Mucosa of gallbladder (tissue), 1 donor: ENCODE results near the gene WASF2. TPM values are rescaled to one million over a fixed set of nuclear protein-coding genes. Genes with fewer than 3 reads are reported as not detected.

ENCODE experiments used
- DNase-seq: peaks from one replicate; pipeline ENCODE4 v3.0.0-alpha.2; 2020; ENCODE audit warnings: low spot score
- total RNA-seq: library from RNA; stranded (reverse); gene quantifications from one replicate; pipeline ENCODE4 v1.2.1, GENCODE V29; 2021
- donor health status: DM: no; HTN: no; CAD: no.

Gene WASF2
- total RNA-seq, 1 donor from 2014 or later, result 124 TPM

DNA sequence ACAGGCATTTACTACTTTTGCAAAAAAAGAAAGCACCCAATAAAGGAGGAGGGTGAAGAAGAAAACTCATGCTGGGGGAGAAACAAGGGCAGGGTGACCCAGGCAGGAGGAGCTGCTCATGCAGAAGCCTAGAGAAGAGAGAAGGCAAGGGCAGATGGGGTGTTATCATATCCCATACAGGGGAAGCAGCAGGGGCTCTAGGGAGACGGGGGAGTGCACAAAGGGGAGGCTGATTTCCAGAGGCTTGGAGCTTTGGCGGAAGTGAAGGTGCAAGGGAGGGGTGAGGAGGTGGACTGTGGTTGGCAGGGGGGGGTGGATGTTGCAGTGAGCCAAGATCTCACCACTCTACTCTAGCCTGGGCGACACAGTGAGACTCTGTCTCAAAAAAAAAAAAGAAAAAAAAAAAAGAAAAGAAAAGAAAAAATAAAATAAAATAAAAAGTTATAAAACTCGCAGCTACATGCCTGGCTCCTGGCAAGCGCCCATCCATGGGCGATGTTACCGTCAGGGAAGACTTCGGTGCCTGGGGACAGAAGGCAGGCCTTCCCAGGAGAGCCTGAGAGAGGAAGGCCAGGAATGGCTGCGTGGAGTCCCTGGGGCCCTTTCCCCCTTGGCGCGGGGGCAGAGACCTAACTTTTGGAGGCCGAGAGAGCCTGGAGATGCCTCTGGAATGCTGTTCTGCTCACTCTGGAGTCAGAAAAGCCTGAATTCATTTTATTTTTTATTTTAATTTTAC lies 112.0 kb downstream of the WASF2 start:
- DNase-seq, result no peak

DNA sequence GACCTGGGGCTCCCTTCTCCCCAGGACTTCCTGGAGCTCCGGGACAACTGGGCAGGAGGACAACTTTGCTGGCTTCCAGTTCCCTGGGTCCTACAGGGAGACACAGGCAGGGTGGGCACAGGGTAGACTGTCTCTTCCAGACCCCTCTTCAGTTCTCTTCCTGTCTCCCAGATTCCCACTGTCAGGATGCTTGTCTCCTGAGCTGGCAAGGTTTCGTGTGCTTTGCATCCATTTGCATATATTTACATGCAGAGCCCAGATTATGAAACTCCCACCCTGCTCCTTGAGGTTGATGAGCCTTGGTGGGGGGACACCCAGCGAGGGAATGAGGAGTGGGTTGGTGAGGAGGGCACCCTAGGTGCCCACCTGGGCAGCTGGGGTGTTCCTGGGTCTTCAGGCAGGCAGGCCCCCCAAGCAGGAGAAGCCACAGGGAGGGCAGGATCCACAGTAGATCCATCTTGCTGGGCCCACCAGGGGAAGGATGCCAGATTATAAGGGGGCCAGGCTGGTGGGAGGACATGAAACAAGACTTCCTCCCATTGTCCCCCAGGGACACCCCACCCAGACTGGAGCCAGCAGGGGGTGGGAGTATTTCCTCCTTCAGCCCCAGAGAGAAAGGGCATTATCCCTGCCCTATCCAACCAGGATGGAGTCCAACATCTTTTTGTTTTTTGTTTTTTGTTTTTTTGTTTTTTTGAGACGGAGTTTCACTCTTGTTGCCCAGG lies 115.4 kb downstream of the WASF2 start, which contains the start of gene FCN3:
TSS of gene FCN3 (minus strand) at position 463 of the 725 bp plus-strand sequence. CDS start at position 457, 6 bp downstream.
- DNase-seq, result no peak

DNA sequence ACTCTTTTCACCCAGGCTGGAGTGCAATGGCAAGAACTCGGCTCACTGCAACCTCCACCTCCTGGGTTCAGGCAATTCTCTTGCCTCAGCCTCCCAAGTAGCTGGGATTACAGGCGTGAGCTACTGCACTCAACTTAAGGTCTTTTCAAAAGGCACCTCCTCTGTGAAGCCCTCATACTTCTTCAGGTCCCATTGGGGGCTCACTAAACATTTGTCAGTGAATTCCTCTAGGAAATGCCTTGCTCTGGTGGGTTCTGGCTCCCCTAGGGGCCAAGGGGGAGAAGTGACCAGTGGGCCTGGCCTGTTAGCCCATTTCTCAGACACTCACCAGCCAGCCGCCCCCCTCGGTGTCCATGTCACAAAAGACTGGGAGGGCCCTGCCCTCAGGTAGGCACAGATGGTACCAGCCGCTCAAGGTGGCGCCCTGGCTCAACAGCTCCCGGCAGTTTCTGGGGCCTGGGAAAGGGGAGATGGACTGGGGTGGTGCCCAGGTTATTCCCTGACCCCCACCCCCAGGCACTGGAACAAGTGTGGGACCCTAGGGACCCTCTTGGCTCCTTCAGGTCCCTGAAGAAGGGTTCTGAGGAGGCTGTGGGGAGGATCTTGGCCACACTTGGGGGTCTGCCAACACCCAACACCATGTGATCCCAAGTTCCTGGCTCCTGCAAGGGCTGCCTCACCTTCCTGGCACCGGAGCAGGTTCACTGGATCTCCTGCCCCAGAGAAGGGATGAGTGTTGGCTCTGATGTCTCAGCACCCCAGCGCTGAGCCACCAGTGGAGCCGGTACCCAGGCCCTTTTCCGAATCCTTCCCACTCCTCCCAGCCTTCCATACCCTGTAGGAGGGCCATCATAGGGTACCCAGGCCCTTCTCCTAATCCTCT lies 116.9 kb downstream of the WASF2 start:
- DNase-seq, result no peak

DNA sequence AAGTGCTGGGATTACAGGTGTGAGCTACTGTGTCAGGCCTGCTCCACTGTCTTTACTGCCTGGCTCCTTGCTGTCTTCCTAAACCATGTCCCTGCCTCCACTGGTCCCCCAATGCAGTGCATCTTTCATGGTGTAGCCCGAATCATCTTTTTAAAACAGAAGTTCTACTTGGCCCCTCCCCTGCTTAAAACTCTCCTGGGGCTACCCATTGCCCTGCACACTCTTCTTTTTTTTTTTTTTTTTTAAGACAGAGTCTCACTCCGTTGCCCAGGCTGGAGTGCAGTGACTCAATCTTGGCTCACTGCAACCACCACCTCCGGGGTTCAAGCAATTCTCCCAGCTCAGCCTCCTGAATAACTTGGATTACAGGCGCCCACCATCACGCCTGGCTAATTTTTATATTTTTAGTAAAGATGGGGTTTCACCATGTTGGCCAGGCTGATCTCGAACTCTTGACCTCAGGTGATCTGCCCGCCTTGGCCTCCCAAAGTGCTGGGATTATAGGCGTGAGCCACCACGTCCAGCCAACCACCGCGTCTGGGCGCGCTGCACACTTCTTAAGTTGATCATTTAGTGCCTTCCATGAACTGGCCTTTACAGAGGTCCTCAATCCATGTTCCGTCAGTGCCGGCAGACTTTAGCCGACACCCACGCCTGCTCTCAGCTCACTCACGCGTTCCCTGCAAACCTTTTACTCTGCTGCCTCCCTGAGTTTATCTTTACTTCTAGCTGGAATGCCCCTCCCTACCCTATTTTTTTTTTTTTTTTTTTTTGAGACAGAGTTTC lies 117.8 kb downstream of the WASF2 start:
- no peak for DNase-seq

DNA sequence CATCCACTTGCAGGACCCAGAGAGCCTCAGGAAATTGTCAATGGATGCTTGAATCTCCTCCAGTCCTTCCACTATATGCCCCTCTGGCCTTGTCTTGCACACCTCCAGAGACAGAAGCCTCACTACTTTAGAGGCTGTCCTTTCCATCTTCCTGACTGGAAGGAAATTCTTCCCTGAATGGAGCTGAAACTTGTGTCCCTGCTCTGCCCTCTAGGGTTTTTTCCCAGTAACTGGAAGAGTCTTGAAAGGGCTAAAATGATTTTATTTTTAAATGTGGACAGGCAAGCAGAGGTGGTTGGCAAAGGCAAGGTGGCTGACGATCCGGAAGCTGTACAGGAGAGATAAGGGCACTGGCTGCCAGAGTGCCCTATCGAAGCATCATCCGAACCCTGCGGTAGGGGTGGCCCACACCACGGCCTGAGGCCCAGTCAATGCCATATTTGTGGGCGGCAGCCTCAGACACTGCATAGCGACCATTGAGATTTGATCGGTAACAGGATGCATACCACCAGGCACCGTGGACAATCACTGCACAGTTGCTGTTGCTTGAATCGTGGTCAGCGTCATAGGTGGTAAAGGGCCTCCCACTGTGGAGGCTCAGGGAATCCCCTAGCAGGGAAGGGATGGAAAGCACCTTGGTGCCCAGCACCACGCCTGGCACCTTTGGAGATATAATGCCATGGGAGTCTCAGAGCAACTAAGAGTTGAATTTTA lies 120.9 kb downstream of the WASF2 start:
- no peak for DNase-seq

DNA sequence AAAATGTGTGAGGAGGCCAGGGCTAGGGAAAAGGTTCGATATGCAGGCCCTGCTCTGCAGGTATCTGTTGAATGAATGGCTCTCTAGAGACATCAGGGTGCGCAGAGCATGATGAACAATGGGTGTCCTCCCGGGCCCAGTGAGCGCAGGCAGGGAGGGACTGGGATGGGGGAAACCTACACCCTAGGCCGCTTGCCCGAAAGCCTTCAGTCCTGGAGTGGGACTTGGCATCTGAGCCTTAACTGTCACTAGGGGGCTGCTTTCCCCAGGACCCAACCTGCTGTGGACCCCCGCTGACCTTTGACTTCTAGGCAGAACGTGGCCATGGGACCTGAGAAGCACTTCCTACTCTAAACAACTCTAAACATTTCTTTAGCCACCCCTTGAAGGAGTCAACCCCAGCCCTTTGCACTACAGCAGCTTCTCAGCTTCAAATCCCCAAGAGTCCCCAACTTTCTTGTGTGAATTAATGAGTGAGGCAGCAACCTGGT lies 122.8 kb downstream of the WASF2 start:
- no peak for DNase-seq

DNA sequence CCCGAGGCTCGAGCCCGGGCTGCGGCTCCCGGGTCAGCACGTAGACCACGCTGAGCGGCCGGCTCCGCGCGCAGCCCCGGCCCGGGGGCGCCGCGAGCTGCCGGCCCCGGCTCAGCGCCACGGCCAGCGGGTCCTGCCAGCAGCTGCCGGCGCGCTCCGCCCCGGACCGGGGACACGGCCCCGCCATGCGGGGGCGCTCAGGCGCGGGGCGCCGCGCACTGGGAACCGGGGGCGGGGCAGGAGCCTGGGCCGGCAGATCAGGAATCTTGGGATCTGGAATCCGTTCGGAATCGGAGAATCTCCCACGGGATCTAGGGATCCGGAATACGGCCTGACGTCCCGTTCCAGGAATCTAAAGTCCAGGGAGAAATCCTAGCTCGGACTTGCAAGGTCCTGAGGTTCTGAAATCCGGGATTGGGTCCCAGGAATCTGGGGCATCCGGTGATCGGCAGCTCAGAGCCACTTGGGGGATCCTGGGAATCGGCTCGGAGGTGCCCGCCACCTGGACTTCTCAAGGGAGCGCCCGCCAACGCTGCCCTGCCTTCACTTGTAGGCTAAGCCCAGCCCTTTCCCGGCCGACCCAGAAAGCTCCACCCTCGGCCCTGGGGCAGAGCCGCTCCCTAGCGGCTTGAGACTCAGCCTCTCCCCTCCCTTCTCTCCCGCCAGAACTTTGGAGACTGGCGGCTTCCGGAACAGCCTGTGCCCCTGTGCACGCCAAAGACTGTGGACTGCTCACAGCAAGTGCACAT lies 123.4 kb downstream of the WASF2 start, which contains the start of gene MAP3K6:
TSS of gene MAP3K6 (minus strand) at position 551 of the 749 bp plus-strand sequence. CDS start at position 187, 364 bp downstream.
- DNase-seq, result peak; percentile 75

DNA sequence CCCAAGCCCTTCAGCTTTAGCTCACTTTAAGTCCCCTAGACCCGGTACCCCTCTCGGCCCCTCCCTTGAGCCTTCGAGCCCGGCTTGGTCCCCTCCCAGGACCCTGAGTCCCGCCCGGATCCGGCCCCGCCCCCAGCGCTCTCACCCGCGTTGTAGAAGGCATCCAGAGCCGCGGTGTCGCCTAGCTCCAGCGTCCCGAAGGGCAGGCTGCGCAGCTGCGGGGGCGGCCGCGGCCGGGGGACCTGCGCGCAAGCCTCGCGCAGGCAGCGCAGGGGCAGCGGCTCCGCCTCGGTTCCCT lies 123.9 kb downstream of the WASF2 start:
- DNase-seq, result peak; percentile 74

DNA sequence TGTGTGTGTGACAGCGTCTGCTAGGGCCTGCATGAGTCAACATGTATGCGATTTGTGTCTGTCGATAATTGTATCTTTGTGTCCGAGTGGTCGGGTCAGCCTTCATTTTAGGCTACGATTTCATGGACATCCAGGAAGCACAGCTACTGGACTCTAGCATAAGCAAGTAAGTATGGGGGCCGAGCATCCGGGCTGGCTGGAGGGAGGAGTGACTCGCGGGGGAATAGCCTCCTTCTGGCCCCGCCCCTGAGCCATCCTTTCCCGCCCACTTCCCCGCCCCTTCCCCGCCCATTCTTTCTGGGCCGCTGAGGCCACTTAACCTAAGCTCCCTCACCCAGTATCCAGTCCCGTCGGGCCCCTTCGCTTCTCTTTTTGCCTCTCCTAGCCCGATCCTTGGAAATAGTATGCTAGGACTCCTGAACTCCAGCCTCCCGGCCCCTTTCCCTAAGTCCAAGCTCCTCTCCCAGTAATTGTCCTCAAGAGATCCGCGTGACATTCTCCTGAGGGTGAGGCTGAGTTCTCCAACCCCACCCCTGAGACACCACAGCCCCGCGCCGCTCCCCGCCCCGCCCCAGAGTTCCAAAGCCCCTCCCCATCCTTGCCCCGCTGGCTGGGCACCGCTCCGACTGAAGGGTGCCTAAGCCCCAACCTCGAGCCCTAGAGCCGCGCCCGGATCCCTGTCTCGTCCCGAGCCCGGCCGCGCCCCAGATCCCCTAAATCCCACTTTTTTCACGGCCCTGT lies 124.4 kb downstream of the WASF2 start:
- peak; percentile 87 for DNase-seq

DNA sequence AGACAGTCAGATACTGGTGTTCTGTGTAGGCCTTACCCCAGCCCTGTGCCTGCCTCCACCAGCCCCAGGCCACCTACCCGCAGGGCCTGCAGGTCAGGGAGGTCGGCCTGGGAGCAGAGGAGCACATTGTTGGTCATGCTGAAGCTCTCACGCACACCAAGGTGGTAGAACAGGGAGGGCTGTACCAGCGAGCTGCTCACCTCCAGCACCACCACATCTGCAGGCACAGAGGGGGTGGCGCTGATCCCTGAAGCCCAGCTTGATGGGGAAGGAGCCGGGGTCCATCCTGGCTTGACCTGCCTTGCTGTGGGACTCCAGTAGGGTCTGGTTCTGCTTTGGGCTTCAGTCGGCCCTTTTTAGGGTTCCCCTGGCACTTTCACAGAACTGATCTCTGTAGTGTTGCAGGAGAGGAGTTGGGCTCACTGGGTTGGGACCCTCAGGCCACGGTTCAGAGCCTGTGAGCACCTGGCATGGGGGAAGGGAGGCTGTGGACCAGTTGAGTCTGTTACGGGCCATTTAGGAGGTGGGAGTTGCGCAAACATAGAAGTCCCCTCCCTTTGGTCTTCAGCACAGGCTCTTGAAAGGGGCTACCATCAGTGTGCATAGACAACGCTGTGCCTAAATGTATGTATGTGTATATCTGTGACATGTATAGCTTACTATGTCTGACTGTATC lies 125.1 kb downstream of the WASF2 start:
- no peak for DNase-seq

DNA sequence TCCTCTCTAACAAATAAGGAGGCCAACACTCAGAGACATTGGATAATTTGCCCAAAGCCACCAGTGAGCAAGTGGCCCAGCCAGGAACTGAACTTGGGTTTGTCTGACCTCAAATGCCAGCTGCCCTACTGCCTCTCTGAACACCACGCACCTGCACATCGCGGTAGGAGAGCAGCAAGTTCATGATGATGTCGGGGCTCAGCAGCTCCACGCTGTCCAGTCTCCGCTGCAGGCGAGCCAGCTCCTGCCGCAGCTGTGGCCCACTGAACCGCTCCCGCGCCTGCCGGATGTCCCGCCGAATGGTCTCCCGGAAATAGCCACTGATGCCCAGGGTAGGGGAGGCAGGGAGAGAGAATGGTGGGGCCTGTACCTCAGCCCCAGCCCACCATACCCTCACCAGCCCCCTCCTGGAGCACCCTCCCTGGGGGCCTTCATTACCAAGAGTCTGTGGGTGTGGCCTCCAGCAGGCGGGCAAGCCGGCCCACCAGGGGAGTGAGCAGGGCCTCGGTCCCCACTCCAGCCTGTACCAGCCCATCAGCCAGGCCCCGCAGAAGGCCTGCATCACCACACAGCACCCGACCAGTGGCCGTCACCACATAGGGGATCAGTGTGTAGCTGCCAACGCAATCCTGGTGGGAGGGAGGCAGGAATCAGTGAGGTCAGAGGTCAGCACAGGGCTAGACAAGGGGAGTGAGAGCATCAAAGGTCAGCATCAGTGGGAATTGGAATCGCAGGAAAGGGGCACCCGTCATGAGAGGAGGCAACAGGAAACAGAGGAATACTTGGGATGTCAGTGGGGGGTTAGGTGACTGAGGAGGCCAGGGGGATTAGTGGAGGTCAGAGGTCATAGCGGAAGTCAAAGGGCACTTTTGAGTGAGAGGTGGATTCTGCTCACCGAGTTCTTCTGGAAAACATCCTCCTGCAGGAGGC lies 125.9 kb downstream of the WASF2 start:
- DNase-seq, result no peak

DNA sequence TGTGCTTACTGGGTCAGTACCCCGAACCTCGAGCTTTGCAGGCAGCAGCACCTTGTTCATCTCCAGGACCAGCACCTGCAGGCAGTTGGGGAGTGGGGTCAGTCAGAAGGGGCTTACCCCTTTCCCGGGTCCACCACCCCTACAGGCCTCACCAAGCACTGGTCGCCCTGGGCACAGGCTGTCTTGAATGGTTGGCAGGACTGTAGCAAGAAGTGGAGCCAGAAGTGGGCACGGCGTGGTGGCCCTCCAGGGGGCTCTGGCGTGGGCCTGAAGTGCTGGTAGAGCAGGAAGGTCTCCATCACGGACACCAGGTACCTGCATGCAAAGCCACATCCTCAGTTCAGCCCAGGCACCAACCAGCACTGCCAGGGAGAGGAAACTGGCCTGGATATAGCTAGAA lies 128.4 kb downstream of the WASF2 start:
- no peak for DNase-seq

DNA sequence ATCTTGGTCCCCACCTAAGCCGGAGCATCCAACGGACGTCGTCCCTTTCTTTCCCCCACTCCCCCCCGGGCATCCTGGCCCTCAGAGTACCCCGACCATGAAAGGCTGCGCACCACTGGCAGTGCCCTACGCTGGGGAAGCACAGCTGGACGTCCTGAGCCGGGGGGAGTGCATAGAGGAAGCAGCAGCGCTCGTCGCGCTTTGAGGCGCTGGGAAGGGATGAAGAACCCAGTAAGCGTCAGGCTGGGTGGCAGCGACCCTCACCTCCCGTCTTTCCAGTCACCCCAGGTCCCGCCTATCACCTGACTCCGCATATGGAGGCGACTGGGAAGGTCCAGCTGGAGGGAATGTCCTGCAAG lies 128.9 kb downstream of the WASF2 start:
- no peak for DNase-seq

DNA sequence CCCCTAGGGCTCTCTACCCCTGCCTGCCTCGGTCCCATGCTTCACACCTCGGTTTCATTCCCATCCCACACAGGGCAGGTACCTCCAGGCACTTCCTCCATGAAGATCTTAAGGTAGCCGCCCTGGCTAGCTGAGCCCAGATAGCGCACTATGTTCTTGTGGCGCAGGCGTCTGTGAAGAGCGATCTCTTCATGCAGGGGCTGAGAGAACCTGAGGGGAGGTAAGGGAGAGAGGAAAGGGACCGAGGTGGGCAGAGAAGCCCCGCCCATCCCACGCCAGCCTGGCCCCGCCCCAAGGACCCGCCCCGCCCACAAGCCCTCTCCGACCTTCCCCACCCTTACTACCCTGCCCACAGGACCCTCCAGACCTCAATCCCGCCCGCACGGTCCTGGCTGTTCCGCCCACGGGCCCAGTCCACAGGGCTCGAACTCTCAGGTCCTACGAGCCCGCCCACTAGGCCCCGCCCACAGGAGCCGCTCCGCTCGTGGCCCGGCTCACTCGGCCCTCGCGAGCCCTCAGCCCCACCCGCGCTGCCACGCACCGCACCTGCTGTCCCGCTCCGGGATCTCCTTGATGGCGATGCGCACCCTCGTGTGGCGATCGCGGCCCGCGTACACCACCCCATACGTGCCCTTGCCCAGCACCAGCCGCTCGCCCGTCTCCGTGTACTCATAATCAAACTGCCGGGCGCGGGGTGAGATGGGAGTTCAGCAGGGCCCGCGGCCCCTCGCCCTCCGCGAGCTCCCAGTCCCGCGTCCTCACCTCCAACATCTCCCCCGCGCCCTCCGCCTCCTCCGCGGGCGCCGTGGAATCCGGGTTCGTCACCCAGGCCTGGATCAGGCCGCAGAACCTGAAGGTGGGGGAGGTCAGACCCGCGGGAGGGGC lies 129.6 kb downstream of the WASF2 start:
- no peak for DNase-seq

DNA sequence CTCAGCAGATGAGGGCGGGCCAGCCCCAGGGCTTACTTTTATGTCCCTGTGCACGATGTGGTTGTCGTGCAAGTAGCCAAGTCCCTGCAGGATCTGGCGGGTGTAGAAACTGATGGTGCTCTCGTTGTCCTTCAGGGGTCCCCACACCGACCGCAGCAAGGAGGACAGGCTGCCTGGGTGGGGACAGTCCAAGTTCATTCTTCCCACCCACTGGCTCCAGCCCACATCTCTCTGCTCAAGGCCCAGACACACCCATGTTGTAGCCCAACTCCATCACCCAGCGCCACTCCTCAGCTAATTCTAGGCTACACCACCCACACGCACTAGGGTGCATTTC lies 130.2 kb downstream of the WASF2 start:
- no peak for DNase-seq

DNA sequence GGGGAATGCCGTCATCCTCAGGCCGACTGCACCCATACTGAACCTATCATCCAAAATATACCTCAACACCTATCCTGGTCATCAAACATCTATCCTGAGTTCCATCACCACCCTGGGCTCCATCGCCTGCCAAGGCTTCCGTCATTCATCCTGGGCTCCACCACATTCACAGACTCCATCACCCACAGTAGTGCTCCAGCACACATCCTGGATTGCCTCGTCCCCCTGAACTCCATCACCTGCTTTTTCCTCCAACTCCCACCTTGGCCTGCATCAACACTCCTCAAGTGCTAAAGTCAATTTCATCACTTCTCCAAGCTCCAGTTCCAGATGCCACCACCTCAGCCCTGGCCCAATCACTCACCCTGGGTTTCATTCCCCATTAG lies 131.0 kb downstream of the WASF2 start:
- DNase-seq, result no peak
